ENCODE measurements around the gene PABPC5. TPM values are rescaled to one million over a fixed set of nuclear protein-coding genes. Genes with fewer than 3 reads are reported as not detected.

Gene PABPC5
- not detected for total RNA-seq (2021; fragmentation: NEBNext Ultra II Directional; extraction: Animal tissue kit (Norgen Biotek cat#: 25700))
- long read RNA-seq: 0 reads

- peaks cover 6% of the 10 kb centered on the region for H3K9me3 Mint-ChIP-seq
- no peak within 1 kb of the TSS for H3K4me3 Mint-ChIP-seq
- H3K27ac Mint-ChIP-seq: no peak within 1 kb of the TSS
- DNase-seq: no peak
- no peaks in the 10 kb centered on the region for H3K36me3 Mint-ChIP-seq (ENCODE audit: low read depth)
- no peaks in the 10 kb centered on the region; the same call in 1 of the 2 replicates for H3K27me3 Mint-ChIP-seq (ENCODE audit: insufficient read depth)
- no peaks in the 10 kb centered on the region for H3K4me1 Mint-ChIP-seq (ENCODE audit: low read depth)
- no peak for TF ChIP-seq CTCF (IDR thresholded peaks at IDR 0.05)
These were observed at the start of gene PABPC5 for GRCh38 chrX:91434351-91435168. Gene PABPC5 (plus strand): TSS chrX:91434839. CDS start chrX:91435578, 739 bp downstream.

GRCh38 chrX:91389026-91389425, 45.6 kb upstream of the PABPC5 start:
- Mint-ChIP-seq H3K36me3 (ENCODE audit: low read depth) (no peaks in the 10 kb centered on the region), H3K4me1 (ENCODE audit: low read depth) (no peaks in the 10 kb centered on the region), H3K27me3 (ENCODE audit: insufficient read depth) (no peaks in the 10 kb centered on the region), H3K4me3 (no peak overlapping the region), H3K9me3 (peaks cover 5% of the 10 kb centered on the region; the same call in 1 of the 2 replicates), H3K27ac (no peak overlapping the region)
- DNase-seq: no peak
- no peak for TF ChIP-seq CTCF (IDR thresholded peaks at IDR 0.05)

GRCh38 chrX:91414713-91415112, 19.9 kb upstream of the PABPC5 start:
- H3K27me3 Mint-ChIP-seq (ENCODE audit: insufficient read depth): no peaks in the 10 kb centered on the region
- H3K4me3 Mint-ChIP-seq: no peak overlapping the region
- H3K27ac Mint-ChIP-seq: no peak overlapping the region
- H3K9me3 Mint-ChIP-seq: peaks cover 16% of the 10 kb centered on the region
- TF ChIP-seq CTCF (IDR thresholded peaks at IDR 0.05): no peak
- no peak for DNase-seq
- no peaks in the 10 kb centered on the region for H3K36me3 Mint-ChIP-seq (ENCODE audit: low read depth)
- H3K4me1 Mint-ChIP-seq (ENCODE audit: low read depth): no peaks in the 10 kb centered on the region

GRCh38 chrX:91435395-91435794, 756 bp downstream of the PABPC5 start:
- DNase-seq: no peak
- TF ChIP-seq CTCF (IDR thresholded peaks at IDR 0.05): no peak
- H3K36me3 Mint-ChIP-seq (ENCODE audit: low read depth): no peaks in the 10 kb centered on the region
- H3K9me3 Mint-ChIP-seq: peaks cover 6% of the 10 kb centered on the region
- H3K27me3 Mint-ChIP-seq (ENCODE audit: insufficient read depth): no peaks in the 10 kb centered on the region; the same call in 1 of the 2 replicates
- no peak overlapping the region for H3K4me3 Mint-ChIP-seq
- no peaks in the 10 kb centered on the region for H3K4me1 Mint-ChIP-seq (ENCODE audit: low read depth)
- no peak overlapping the region for H3K27ac Mint-ChIP-seq
